Measurements from ENCODE around the gene MUC20. TPM values are rescaled to one million over a fixed set of nuclear protein-coding genes. Genes with fewer than 3 reads are reported as not detected.
"Not testable (repeated sequence)": the region's sequence is repeated elsewhere in the genome, so short reads cannot be mapped to it uniquely, and the experiment has no call there.

Gene MUC20
- total RNA-seq, 1 experiment from 2014 or later, result not detected

- H2BK15ac ChIP-seq (ENCODE audit: low read depth, low read length); H3K23me2 ChIP-seq (ENCODE audit: insufficient read length, low read depth, low read length, poor library complexity, severe bottlenecking); H3K18ac ChIP-seq (ENCODE audit: insufficient read length, low read depth, low read length); H3K4me1 Mint-ChIP-seq; H3K27me3 Mint-ChIP-seq (ENCODE audit: low read depth); H3K79me1 ChIP-seq (ENCODE audit: insufficient read depth, low read depth, low read length, poor library complexity, severe bottlenecking); DNase-seq; H3K27ac Mint-ChIP-seq; H2BK20ac ChIP-seq (ENCODE audit: low read depth, low read length, poor library complexity, severe bottlenecking); H2BK120ac ChIP-seq (ENCODE audit: low read depth, low read length, poor library complexity, severe bottlenecking); H3K4me2 ChIP-seq (ENCODE audit: insufficient read depth, insufficient read length, low read length); H2AFZ ChIP-seq (ENCODE audit: low read length); H4K91ac ChIP-seq (ENCODE audit: insufficient read length, low read depth, low read length); H3T11ph ChIP-seq (ENCODE audit: low read length); H3K4me1 ChIP-seq (ENCODE audit: insufficient read depth, low read length); H3K23ac ChIP-seq (ENCODE audit: insufficient read length, low read depth, low read length); H4K20me1 ChIP-seq (ENCODE audit: control insufficient read depth, insufficient read depth, insufficient read length); H3K4ac ChIP-seq (ENCODE audit: low read depth, low read length); H2BK12ac ChIP-seq (ENCODE audit: insufficient read length, low read depth, low read length); H3K27me3 ChIP-seq (ENCODE audit: insufficient read depth, low read length); H2BK5ac ChIP-seq (ENCODE audit: insufficient read length, low read length); H3K56ac ChIP-seq (ENCODE audit: insufficient read length, low read depth, low read length); H3K14ac ChIP-seq (ENCODE audit: insufficient read depth, low read length); H2AK5ac ChIP-seq (ENCODE audit: insufficient read length, low read length); H3K9me3 ChIP-seq (ENCODE audit: control insufficient read depth, low read depth, low read length); H3K79me2 ChIP-seq (ENCODE audit: insufficient read depth, low read length); H3K9me3 Mint-ChIP-seq; H3K27ac ChIP-seq (ENCODE audit: insufficient read length, low read depth, low read length); H3K9ac ChIP-seq (ENCODE audit: extremely low read depth, insufficient read length, low read length); H4K5ac ChIP-seq (ENCODE audit: insufficient read length, low read depth, low read length); H3K4me3 Mint-ChIP-seq; H4K8ac ChIP-seq (replicated peaks; ENCODE audit: insufficient read length, low read depth, low read length): not testable (repeated sequence)
- no CpG with 5 or more reads among the region's 15 CpGs for WGBS (ENCODE audit: extremely low coverage, insufficient read length, low lambda C conversion rate)
- H3K36me3 Mint-ChIP-seq (ENCODE audit: insufficient read depth in 1 of 3, low read depth in 3 of 3), result peaks cover 39 to 62% (median 55%) of the 10 kb centered on the region in 3 experiments
Measured at GRCh38 chr3:195687209-195687760, 33.5 kb upstream of the MUC20 start.

GRCh38 chr3:195688471-195689183, 32.2 kb upstream of the MUC20 start:
- not testable (repeated sequence) for H3K14ac ChIP-seq (ENCODE audit: insufficient read depth, low read length); H3K4me1 ChIP-seq (ENCODE audit: insufficient read depth, low read length); H3K27me3 Mint-ChIP-seq (ENCODE audit: low read depth); H3K18ac ChIP-seq (ENCODE audit: insufficient read length, low read depth, low read length); H3K4me3 Mint-ChIP-seq; H3K9me3 ChIP-seq (ENCODE audit: control insufficient read depth, low read depth, low read length); H3K23me2 ChIP-seq (ENCODE audit: insufficient read length, low read depth, low read length, poor library complexity, severe bottlenecking); H4K5ac ChIP-seq (ENCODE audit: insufficient read length, low read depth, low read length); H2BK12ac ChIP-seq (ENCODE audit: insufficient read length, low read depth, low read length); H3K79me1 ChIP-seq (ENCODE audit: insufficient read depth, low read depth, low read length, poor library complexity, severe bottlenecking); H2AK5ac ChIP-seq (ENCODE audit: insufficient read length, low read length); H3K79me2 ChIP-seq (ENCODE audit: insufficient read depth, low read length); H3K23ac ChIP-seq (ENCODE audit: insufficient read length, low read depth, low read length); H4K91ac ChIP-seq (ENCODE audit: insufficient read length, low read depth, low read length); H3T11ph ChIP-seq (ENCODE audit: low read length); DNase-seq; H4K20me1 ChIP-seq (ENCODE audit: control insufficient read depth, insufficient read depth, insufficient read length); H3K56ac ChIP-seq (ENCODE audit: insufficient read length, low read depth, low read length); H3K27ac Mint-ChIP-seq; H4K8ac ChIP-seq (replicated peaks; ENCODE audit: insufficient read length, low read depth, low read length); H3K4me1 Mint-ChIP-seq; H2BK15ac ChIP-seq (ENCODE audit: low read depth, low read length); H3K4me2 ChIP-seq (ENCODE audit: insufficient read depth, insufficient read length, low read length); H2BK20ac ChIP-seq (ENCODE audit: low read depth, low read length, poor library complexity, severe bottlenecking); H2BK120ac ChIP-seq (ENCODE audit: low read depth, low read length, poor library complexity, severe bottlenecking); H3K27me3 ChIP-seq (ENCODE audit: insufficient read depth, low read length); H2AFZ ChIP-seq (ENCODE audit: low read length); H2BK5ac ChIP-seq (ENCODE audit: insufficient read length, low read length); H3K4ac ChIP-seq (ENCODE audit: low read depth, low read length); H3K9me3 Mint-ChIP-seq; H3K9ac ChIP-seq (ENCODE audit: extremely low read depth, insufficient read length, low read length); H3K27ac ChIP-seq (ENCODE audit: insufficient read length, low read depth, low read length)
- peaks cover 39 to 65% (median 56%) of the 10 kb centered on the region in 3 experiments for H3K36me3 Mint-ChIP-seq (ENCODE audit: insufficient read depth in 1 of 3, low read depth in 3 of 3)
- WGBS (ENCODE audit: extremely low coverage, insufficient read length, low lambda C conversion rate), result no CpG with 5 or more reads among the region's 14 CpGs

All from H9 (cell line).